MG63 (cell line): ENCODE data around the gene SMAP2. TPM values are rescaled to one million over a fixed set of nuclear protein-coding genes. Genes with fewer than 3 reads are reported as not detected.
A peak's percentile ranks its signal among the peaks of the same experiment; 100 is the strongest.

Experiments used
- DNase-seq: peaks from one replicate; pipeline ENCODE4 v3.0.0-alpha.2; 2020
- H3K27me3 ChIP-seq: fragments of 250-450 bp; sonication (Bioruptor Pico); 2 replicates; pipeline ENCODE4 v1.5.1; 2020; ENCODE audit warnings: mild to moderate bottlenecking, moderate library complexity
- H3K36me3 ChIP-seq: fragments of 250-450 bp; sonication (Bioruptor Pico); 2 replicates; pipeline ENCODE4 v1.5.1; 2020; ENCODE audit warnings: mild to moderate bottlenecking, moderate library complexity
- H3K4me3 ChIP-seq: fragments of 250-450 bp; sonication (Bioruptor Pico); 2 replicates; pipeline ENCODE4 v1.5.1; 2020; ENCODE audit warnings: mild to moderate bottlenecking, moderate library complexity
- H3K9me3 ChIP-seq: fragments of 250-450 bp; sonication (Bioruptor Pico); 2 replicates; pipeline ENCODE4 v1.5.1; 2020; ENCODE audit warnings: mild to moderate bottlenecking, moderate library complexity
- total RNA-seq: library from RNA; depleted of rRNA; stranded (reverse); fragments of >200 nt; shearing (Covaris generic); gene quantifications from 2 replicates; pipeline ENCODE4 v1.2.3, GENCODE V29; 2014; ENCODE audit warnings: low replicate concordance

The SMAP2 gene
- total RNA-seq, 1 experiment from 2014 or later, result 95.8 TPM

DNA sequence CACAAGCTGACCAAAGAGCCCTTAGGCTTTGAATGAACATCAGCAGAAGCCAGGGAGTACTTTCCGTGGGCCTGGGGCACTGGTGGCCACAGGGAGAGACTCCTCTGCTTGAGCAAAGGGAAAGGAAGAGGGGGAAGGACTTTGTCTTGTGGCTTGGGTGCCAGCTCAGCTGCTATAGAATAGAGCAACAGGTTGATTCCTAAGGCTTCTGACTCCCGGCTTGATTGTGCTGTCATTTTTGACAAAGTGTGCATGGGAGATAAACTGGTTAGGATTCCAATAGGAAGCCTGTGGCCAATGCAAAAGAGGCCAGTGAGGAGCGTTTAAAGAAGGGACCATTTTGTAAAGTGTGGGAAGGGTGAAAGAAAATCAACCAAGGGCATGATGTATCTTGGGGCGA lies 11.9 kb upstream of the SMAP2 start:
- no peak for DNase-seq
- H3K27me3 ChIP-seq, result no peaks in the 10 kb centered on the region
- H3K9me3 ChIP-seq, result peaks cover 13% of the 10 kb centered on the region
- no peak overlapping the region for H3K4me3 ChIP-seq
- no peaks in the 10 kb centered on the region for H3K36me3 ChIP-seq

DNA sequence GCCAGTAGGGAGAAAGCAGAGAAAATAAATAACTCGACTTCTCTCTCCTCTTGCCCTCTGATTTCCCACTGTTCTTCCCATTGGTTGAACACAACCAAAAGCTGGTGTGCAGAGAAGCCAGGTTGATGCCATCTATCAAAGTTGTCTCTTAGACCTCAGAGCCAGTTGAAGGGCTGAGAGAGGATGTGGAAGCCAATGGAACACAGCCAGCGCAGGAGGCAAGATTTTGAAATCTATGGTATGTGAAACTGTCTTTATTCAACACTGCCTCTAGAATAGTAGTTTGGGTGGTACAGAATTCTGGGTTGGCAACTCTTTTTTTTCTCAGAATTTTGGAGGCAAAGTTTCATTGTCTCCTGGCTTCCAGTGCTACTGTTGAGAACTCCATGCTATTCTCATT lies 11.3 kb upstream of the SMAP2 start:
- no peak for DNase-seq
- H3K4me3 ChIP-seq, result no peak overlapping the region
- peaks cover 13% of the 10 kb centered on the region for H3K9me3 ChIP-seq
- no peaks in the 10 kb centered on the region for H3K36me3 ChIP-seq
- no peaks in the 10 kb centered on the region for H3K27me3 ChIP-seq

DNA sequence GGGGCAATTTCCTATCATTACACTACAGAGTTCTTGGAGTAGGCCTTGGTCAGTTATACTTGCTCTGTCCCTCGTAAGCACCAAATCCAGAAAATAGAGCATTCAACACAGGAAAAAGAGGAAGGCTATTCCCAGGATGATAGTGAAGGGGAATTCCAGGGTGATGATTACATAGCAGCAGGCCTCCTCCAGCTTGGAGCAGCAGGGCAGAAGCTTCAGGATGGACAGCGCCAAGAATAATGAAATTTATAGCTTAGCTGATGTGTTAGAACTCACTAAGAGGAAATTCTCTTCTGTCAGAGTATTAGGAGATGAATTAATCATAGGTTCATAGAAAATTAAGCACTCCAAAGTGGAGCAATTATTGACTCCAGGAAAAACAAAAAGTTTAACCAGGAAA lies 10.8 kb upstream of the SMAP2 start:
- Histone ChIP-seq H3K27me3 (no peaks in the 10 kb centered on the region), H3K4me3 (no peak overlapping the region), H3K9me3 (peaks cover 9% of the 10 kb centered on the region), H3K36me3 (no peaks in the 10 kb centered on the region)
- DNase-seq, result peak; percentile 63

DNA sequence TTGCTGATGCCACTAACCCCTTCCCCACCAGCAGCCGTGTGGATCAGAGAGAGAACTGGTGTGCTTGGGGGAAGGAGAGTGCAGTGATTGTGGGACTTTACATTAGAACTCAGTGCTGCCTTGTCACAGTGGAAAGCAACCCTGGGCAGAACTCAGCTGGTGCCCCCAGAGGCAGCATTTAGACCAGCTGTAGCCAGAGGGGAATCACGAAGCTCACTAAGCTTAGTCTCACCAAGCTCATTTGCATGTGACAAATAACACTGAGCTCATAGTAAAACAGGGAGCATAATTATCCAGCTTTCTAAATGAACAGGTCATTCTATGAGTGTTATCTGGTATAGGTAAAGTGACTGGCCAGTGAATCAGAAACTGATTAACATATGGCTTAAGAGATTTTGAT lies 9.8 kb upstream of the SMAP2 start:
- no peaks in the 10 kb centered on the region for H3K36me3 ChIP-seq
- peaks cover 6% of the 10 kb centered on the region for H3K9me3 ChIP-seq
- no peaks in the 10 kb centered on the region for H3K27me3 ChIP-seq
- H3K4me3 ChIP-seq, result no peak overlapping the region
- DNase-seq, result no peak

DNA sequence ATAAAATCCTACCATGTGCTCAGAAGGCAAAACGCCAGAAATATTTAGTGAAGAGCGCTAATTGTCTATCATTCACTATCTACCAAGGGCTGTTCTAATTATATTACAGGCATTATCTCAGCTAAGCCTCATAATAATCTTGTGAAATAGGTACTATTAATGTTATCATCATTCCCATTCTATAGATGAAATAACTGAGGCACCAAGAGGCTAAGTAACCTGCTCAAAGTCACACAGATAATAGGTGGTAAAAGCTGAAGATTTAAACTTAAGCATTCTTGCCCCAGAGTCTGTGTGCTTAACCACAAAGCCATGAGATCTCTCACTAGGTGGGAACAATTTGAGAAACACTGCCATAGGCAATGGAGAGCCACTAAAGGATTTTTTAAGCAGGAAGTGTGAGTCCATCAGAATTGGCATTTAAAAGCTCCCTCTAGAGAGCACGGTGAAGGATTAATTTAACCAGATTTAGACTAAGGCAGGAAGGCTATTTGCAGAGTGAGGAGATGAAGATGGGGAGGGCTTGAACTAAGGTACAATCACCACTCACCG lies 1.7 kb upstream of the SMAP2 start:
- Histone ChIP-seq H3K27me3 (no peaks in the 10 kb centered on the region), H3K9me3 (no peaks in the 10 kb centered on the region), H3K36me3 (peaks cover 8% of the 10 kb centered on the region), H3K4me3 (no peak overlapping the region)
- no peak for DNase-seq

DNA sequence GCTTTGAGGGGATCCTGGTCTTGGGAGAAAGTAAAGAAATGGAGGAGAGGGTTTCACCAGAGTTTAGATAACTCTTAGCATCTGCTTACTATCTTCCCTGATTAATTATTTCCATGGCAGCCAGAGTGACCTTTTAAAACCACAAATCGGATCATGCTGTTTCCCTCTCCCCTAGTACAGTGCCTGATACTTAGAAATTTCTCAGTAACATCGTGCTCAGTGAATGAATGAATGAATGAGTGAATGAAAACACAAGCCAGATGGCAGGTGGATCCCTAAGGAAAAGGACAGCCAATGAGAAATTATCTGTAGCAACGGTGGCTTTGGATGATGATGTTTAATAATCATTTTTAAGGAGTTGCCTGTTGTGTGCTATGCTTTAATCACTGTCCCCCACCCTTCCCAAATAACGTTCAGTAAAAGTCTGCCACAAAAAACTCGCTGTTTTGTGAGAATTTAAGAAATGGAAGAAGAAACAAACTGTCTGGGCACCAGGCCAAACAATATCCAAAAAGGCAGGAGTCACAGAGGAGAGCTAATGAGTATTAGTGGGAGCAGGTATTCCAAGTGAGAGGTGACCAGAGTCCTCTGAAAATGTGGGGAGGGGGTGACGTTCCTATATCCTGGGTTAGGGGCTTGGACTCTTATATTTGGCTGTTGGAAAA lies 737 bp upstream of the SMAP2 start:
- DNase-seq, result no peak
- no peaks in the 10 kb centered on the region for H3K9me3 ChIP-seq
- H3K36me3 ChIP-seq, result peaks cover 19% of the 10 kb centered on the region
- H3K27me3 ChIP-seq, result no peaks in the 10 kb centered on the region
- H3K4me3 ChIP-seq, result peak overlapping the region; percentile 82

DNA sequence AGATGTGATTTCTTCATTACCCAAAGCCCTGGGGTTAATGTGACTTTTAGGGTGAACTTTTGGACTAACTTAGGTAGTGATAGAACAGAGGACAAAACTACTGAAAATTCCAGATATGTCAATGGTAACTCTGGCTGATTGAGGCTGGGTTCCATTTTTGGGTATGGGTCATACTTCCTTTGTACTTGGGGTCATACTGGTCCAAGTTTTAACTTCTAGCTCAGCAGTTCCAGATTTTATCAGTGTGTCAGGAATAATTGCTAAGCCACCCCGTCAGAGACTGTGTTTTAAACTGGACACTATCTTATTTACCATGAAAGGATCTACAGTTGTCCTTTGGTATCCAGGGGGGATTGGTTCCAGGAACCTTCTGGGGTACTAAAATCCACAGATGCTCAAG lies 4.0 kb downstream of the SMAP2 start:
- Histone ChIP-seq H3K36me3 (peaks cover 37% of the 10 kb centered on the region), H3K27me3 (no peaks in the 10 kb centered on the region), H3K9me3 (no peaks in the 10 kb centered on the region), H3K4me3 (no peak overlapping the region)
- DNase-seq, result no peak

DNA sequence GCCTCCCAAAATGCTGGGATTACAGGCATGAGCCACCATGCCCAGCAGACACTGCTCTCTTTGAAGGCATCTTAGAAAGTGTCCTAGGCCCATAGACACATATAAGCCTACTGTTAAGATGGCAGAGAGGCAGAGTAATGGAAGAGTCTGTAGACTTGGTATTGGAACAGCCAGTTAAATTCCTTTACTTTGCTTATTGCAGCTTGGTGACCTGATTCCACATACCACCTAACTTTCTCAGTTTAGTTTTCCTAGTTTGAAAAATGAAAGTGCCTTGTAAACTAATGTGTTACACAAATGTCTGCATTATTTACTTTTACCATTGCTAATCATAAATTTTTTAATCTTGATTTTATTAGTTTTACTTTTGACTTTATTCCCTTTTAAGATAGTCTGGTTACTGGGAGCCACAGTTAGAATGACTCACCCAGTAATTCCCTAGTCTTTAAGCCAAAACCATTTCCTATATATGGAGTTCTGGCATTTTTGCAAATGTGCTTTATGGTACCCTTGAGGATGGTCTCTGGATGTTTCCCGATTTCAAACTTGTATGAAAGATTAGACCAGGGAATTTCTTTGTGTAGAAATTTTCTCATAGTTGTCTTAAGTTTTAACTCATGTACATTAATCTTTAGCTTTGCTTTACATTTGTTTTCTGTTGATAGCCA lies 6.4 kb downstream of the SMAP2 start:
- DNase-seq, result no peak
- Histone ChIP-seq H3K27me3 (no peaks in the 10 kb centered on the region), H3K9me3 (no peaks in the 10 kb centered on the region), H3K4me3 (no peak overlapping the region), H3K36me3 (peaks cover 39% of the 10 kb centered on the region)

DNA sequence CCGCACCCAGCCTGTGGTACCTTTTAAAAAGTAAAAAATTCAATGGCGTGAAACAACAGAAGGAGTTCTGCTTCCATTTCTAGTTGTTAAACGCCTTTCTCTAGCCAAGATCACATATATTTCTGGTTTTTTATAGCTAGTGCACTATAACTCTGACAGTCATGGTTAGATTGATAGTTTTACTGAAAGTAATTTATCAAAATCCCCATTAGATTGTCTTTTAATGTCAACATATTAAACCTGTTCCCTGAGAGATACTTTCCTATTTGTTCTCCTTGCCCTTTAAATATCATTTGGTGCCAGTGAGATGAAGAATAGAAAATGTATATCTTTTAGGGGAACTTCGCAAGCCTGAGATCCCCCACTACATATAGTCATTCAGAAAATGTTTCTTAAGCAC lies 7.3 kb downstream of the SMAP2 start:
- DNase-seq, result no peak
- no peaks in the 10 kb centered on the region for H3K27me3 ChIP-seq
- no peaks in the 10 kb centered on the region for H3K9me3 ChIP-seq

DNA sequence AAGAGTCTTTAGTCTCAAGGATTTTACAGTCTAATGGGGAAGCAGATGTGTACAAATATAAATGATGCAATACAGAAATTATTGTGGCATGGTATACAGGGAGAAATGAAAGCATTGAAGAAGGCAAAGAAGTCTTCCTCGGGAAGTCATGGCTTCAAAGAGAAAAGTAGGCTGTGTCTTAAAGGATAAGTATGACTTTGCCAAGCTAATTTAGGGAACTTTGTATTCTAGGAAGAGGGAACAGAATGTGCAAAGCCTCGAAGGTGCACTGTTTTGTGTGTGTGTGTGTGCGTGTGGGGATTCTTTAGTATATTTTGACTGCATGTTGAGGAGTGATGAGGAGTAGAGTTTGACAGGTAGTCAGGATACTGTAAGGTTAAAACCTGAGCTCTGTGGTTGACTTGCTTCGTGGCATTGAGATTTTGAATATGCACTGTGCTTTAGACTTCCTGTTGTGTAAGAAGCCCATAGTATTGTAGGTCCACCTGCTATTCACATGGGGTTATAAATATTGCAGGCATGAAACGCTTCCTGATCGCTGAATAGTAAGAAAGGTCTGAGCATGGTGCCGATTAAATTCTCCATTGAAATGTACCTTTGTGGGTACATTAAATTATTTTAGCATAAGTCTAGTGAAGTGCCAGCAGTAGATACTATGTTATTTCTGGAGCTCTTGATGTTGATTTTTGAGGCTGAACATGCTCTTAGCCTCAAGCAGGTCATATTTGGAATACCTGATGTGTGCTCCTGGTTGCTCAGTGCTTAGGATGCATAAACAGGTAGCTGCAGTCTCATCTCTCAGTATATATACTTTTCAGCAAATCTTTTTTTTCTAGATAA lies 8.0 kb downstream of the SMAP2 start:
- H3K27me3 ChIP-seq, result no peaks in the 10 kb centered on the region
- peaks cover 42% of the 10 kb centered on the region for H3K36me3 ChIP-seq
- no peak for DNase-seq
- no peak overlapping the region for H3K4me3 ChIP-seq
- no peaks in the 10 kb centered on the region for H3K9me3 ChIP-seq

More for the DNA sequence above, 7.3 kb downstream of the SMAP2 start:
- Histone ChIP-seq H3K36me3 (peaks cover 48% of the 10 kb centered on the region), H3K4me3 (no peak overlapping the region)

DNA sequence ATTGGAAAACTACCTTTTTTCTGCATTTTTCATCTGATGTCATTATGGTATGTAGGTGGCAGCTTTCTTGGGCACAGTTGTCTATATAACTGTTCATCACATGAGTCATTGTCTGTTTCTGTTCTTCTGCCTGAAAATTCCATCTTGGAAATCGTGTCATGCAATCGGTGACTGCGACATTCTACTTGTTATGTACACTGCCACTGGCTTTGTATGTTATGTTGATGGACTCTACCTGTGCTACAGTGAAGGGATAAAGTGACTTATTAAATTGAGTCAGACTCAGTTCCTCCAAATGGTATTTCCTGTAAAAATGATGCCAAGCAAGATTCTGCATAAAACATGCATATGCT lies 8.6 kb downstream of the SMAP2 start:
- no peaks in the 10 kb centered on the region for H3K9me3 ChIP-seq
- no peak for DNase-seq
- no peaks in the 10 kb centered on the region for H3K27me3 ChIP-seq
- H3K36me3 ChIP-seq, result peaks cover 39% of the 10 kb centered on the region
- H3K4me3 ChIP-seq, result no peak overlapping the region; the same call in 1 of the 2 replicates

DNA sequence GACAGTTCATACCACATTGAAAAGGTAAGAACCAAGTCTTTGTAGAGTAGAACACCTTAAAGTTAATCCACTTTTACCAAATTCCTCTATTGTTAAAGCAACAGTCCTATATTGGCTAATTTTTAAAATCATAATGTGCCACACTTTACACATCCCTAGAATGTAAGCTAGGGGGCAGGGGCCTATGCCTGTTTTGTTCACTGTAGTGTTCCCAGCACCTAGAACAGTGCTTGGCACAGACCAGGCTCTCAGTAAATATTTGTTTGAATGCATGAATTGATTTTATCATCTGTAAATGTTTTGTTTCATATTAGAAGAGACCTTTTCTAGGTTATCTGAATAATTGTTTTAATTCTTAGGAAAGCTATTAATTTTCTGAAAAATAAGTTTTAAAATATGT lies 9.1 kb downstream of the SMAP2 start:
- Histone ChIP-seq H3K9me3 (no peaks in the 10 kb centered on the region), H3K4me3 (peak overlapping the region; percentile 2; the same call in 1 of the 2 replicates), H3K27me3 (no peaks in the 10 kb centered on the region), H3K36me3 (peaks cover 35% of the 10 kb centered on the region)
- DNase-seq, result no peak

DNA sequence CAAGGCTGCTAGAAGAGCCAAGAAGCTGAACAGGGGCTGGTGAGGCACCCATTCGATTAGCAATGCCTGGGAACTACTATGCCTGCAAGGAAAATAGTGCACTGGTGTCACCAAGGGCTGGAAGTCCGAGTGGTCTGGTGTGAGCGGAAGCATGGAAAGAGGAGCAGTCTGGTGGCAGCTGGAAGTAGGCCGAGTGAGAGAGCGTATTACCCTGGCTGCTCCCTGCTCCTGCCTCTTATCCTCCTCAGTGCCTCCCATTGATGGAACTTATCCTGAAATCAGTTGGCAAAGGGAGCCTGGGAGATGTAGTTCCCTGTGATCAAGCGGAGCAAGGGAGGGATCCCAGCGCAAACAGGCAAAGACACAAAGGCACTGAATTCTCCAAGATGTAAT lies 9.6 kb downstream of the SMAP2 start:
- peak; percentile 76 for DNase-seq
- H3K27me3 ChIP-seq, result no peaks in the 10 kb centered on the region

DNA sequence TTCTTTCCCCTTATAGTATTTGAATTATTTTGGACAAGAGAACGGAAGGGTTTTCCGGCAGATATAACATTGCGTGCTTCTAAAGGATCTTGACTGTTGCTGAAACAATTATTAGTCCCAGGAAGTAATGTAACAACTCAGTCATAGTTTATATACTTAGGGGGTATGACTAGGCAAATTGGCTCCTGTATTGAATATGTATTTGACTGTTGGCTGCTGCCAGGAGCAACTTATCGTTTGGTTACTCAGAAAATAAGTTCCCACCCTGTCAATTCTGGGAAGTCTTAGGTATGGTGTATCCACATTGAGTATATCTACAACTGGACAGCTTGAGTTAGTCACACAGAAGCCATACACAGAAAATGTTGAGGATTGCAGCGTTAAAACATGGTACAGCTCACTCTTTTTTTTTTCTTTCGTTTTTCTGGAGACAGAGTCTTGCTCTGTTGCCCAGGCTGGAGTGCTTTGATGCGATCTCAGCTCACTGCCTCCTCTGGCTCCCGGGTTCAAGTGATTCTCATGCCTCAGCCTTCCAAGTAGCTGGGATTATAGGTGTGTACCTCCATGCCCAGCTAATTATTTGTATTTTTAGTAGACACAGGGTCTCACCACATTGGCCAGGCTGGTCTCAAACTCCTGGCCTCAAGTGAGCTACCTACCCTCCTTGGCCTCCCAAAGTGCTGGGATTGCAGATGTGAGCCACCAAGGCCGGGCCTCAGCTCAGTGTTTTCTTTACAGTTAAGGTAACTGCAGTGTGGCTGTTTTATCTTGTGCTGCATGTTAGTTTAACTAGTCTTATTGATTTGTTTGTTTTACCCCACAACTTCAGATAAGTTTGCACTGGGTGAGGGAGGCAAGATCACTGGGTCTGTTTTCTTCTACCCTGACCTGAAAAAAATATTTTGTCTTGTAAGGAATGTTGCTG lies 10.2 kb downstream of the SMAP2 start:
- H3K36me3 ChIP-seq, result peaks cover 32% of the 10 kb centered on the region
- no peaks in the 10 kb centered on the region for H3K27me3 ChIP-seq
- H3K4me3 ChIP-seq, result peak overlapping the region; percentile 11
- DNase-seq, result peak; percentile 72
- H3K9me3 ChIP-seq, result no peaks in the 10 kb centered on the region

More for the DNA sequence above, 9.6 kb downstream of the SMAP2 start:
- Histone ChIP-seq H3K36me3 (peaks cover 32% of the 10 kb centered on the region), H3K4me3 (peak overlapping the region; percentile 2; the same call in 1 of the 2 replicates), H3K9me3 (no peaks in the 10 kb centered on the region)

DNA sequence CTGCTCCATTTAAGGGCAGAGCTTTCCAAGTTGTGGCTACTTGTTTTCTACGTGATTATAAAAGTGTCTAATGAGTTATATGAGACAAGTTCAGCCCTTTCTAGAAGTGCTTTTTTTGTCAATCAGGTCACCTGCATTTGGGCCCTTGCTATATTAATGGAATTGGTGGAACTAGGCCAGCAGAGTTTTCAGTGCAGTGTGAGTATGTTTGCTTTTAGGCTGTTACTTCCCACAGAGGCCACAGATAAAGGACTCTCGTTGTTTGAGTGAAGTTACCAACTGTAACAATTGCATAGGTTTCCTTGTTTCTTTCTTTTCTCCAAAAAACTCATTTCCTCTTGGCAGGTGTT lies 10.9 kb downstream of the SMAP2 start:
- no peak for DNase-seq
- Histone ChIP-seq H3K27me3 (no peaks in the 10 kb centered on the region), H3K4me3 (no peak overlapping the region), H3K36me3 (peaks cover 34% of the 10 kb centered on the region), H3K9me3 (no peaks in the 10 kb centered on the region)

DNA sequence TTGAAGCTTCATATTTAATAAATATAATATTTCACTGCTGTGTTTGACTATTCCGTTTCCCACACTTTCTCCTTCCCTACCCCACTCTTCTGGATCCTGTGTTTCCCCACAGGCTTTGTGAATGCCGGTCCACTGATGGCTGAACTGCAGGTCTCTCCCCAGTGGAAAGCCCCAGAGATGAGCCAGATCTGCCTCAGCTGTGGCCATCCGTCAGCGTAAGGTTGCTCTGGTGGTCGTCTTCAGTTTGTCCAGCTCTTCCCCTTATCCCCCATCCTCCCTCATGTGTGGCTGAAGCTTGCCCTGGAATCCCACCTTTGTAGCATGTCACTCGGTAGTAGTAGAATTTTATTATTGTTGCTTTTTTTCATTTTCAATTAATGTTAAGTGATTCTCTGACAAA lies 11.4 kb downstream of the SMAP2 start:
- H3K36me3 ChIP-seq, result peaks cover 35% of the 10 kb centered on the region
- H3K9me3 ChIP-seq, result no peaks in the 10 kb centered on the region
- no peaks in the 10 kb centered on the region for H3K27me3 ChIP-seq
- H3K4me3 ChIP-seq, result no peak overlapping the region
- DNase-seq, result no peak
